Kidney epithelial cell (primary cell): Measurements from ENCODE around the gene OPCML. TPM values are rescaled to one million over a fixed set of nuclear protein-coding genes. Genes with fewer than 3 reads are reported as not detected.

ENCODE experiments used
- DNase-seq: peaks from one replicate; pipeline ENCODE4 v3.0.0-alpha.2; 2010; ENCODE audit warnings: low read depth
- H3K27me3 ChIP-seq: 2 replicates; pipeline ENCODE4 v1.6.0; 2011; ENCODE audit warnings: low read length; ENCODE audit not compliant: control insufficient read depth, insufficient read depth
- H3K36me3 ChIP-seq: 2 replicates; pipeline ENCODE4 v1.5.1; 2011; ENCODE audit warnings: low read length; ENCODE audit not compliant: control insufficient read depth, insufficient read depth
- H3K4me3 ChIP-seq: 2 replicates; pipeline ENCODE4 v1.5.1; 2011; ENCODE audit warnings: low read depth, mild to moderate bottlenecking, control low read depth, low read length
- CTCF ChIP-seq: IDR thresholded peaks from 2 replicates; pipeline ENCODE4 v1.5.1; 2011; ENCODE audit warnings: mild to moderate bottlenecking, moderate library complexity, low read length, control low read depth, inconsistent platforms; ENCODE audit not compliant: insufficient read depth, poor library complexity, severe bottlenecking
- total RNA-seq: library from RNA; depleted of rRNA; stranded (reverse); fragments of >200 nt; gene quantifications from 2 replicates; pipeline ENCODE4 v1.2.3, GENCODE V29; 2015

The OPCML gene
- total RNA-seq, 1 donor from 2014 or later: under 0.01 TPM

GRCh38 chr11:133204158-133204557 lies 328.1 kb downstream of the OPCML start:
- DNase-seq: no peak
- Histone ChIP-seq H3K36me3 (no peaks in the 10 kb centered on the region), H3K4me3 (no peak overlapping the region), H3K27me3 (no peaks in the 10 kb centered on the region)
- no peak for TF ChIP-seq CTCF

- no peak for DNase-seq
- no peaks in the 10 kb centered on the region for H3K27me3 ChIP-seq
- no peak overlapping the region for H3K4me3 ChIP-seq
- no peaks in the 10 kb centered on the region for H3K36me3 ChIP-seq
- no peak for TF ChIP-seq CTCF
These were observed 329.5 kb downstream of the OPCML start for GRCh38 chr11:133202816-133203215.

- Histone ChIP-seq H3K27me3 (no peaks in the 10 kb centered on the region), H3K36me3 (no peaks in the 10 kb centered on the region), H3K4me3 (no peak overlapping the region)
- no peak for DNase-seq
- TF ChIP-seq CTCF: no peak
These were observed 333.9 kb downstream of the OPCML start for GRCh38 chr11:133198438-133198837.

GRCh38 chr11:133197425-133197824 lies 334.9 kb downstream of the OPCML start:
- no peak for DNase-seq
- no peaks in the 10 kb centered on the region for H3K36me3 ChIP-seq

GRCh38 chr11:133191931-133192330 lies 340.4 kb downstream of the OPCML start:
- no peak for TF ChIP-seq CTCF
- Histone ChIP-seq H3K27me3 (no peaks in the 10 kb centered on the region), H3K4me3 (no peak overlapping the region), H3K36me3 (no peaks in the 10 kb centered on the region)
- DNase-seq: no peak

More at GRCh38 chr11:133197425-133197824, 334.9 kb downstream of the OPCML start:
- no peak for TF ChIP-seq CTCF
- Histone ChIP-seq H3K27me3 (no peaks in the 10 kb centered on the region), H3K4me3 (no peak overlapping the region)

GRCh38 chr11:133181667-133182066 lies 350.6 kb downstream of the OPCML start:
- H3K4me3 ChIP-seq: no peak overlapping the region
- no peak for DNase-seq
- H3K36me3 ChIP-seq: no peaks in the 10 kb centered on the region
- H3K27me3 ChIP-seq: no peaks in the 10 kb centered on the region
- TF ChIP-seq CTCF: no peak
